Astrocyte (in vitro differentiated cells and primary cell): Measurements from ENCODE around the gene FRMD4B. TPM values are rescaled to one million over a fixed set of nuclear protein-coding genes. Genes with fewer than 3 reads are reported as not detected.

ENCODE experiments used
- DNase-seq: peaks from one replicate; pipeline ENCODE4 v3.0.0-alpha.2; 2010; ENCODE audit warnings: low read depth
- FAIRE-seq: peaks from 2 replicates; lab custom pipeline; 2011; peaks lifted over from hg19 to GRCh38; lab: Jason Lieb, UNC
- H2AFZ ChIP-seq: 2 replicates; pipeline ENCODE4 v1.6.0; 2012; ENCODE audit warnings: low read depth, low read length, inconsistent platforms
- H3K27ac ChIP-seq: 2 replicates; pipeline ENCODE4 v1.5.1; 2011; ENCODE audit warnings: low read depth, low read length, inconsistent platforms
- H3K27me3 ChIP-seq: 2 replicates; pipeline ENCODE4 v1.6.0; 2011; ENCODE audit warnings: low read length, inconsistent platforms; ENCODE audit not compliant: insufficient read depth
- H3K36me3 ChIP-seq: 2 replicates; pipeline ENCODE4 v1.5.1; 2011; ENCODE audit warnings: low read length, inconsistent platforms; ENCODE audit not compliant: insufficient read depth
- H3K4me1 ChIP-seq: 2 replicates; pipeline ENCODE4 v1.5.1; 2011; ENCODE audit warnings: low read length, inconsistent platforms; ENCODE audit not compliant: insufficient read depth
- H3K4me2 ChIP-seq: 2 replicates; pipeline ENCODE4 v1.6.0; 2012; ENCODE audit warnings: low read length, inconsistent platforms
- H3K4me3 ChIP-seq: 2 replicates; pipeline ENCODE4 v1.5.1; 2011; ENCODE audit warnings: low read depth, mild to moderate bottlenecking, low read length, inconsistent platforms; ENCODE audit not compliant: insufficient read depth
- H3K79me2 ChIP-seq: 2 replicates; pipeline ENCODE4 v1.6.0; 2012; ENCODE audit warnings: mild to moderate bottlenecking, low read length, inconsistent platforms; ENCODE audit not compliant: insufficient read depth
- H3K9ac ChIP-seq: 2 replicates; pipeline ENCODE4 v1.6.0; 2012; ENCODE audit warnings: mild to moderate bottlenecking, low read length, inconsistent platforms
- H3K9me3 ChIP-seq: 2 replicates; pipeline ENCODE4 v1.5.1; 2012; ENCODE audit warnings: low read depth, mild to moderate bottlenecking, low read length, inconsistent platforms; ENCODE audit not compliant: insufficient read depth
- H4K20me1 ChIP-seq: 2 replicates; pipeline ENCODE4 v1.6.0; 2012; ENCODE audit warnings: low read length, inconsistent platforms; ENCODE audit not compliant: insufficient read depth
- H3K27ac Mint-ChIP-seq: one replicate; pipeline ENCODE4 v1.8.0; 2021; ENCODE audit warnings: mild to moderate bottlenecking, mixed read lengths; ENCODE audit not compliant: unreplicated experiment
- H3K27me3 Mint-ChIP-seq: one replicate; pipeline ENCODE4 v1.8.0; 2021; ENCODE audit warnings: low read depth, mixed read lengths; ENCODE audit not compliant: unreplicated experiment
- H3K36me3 Mint-ChIP-seq: one replicate; pipeline ENCODE4 v1.8.0; 2021; ENCODE audit warnings: low read depth, mixed read lengths; ENCODE audit not compliant: unreplicated experiment
- H3K4me1 Mint-ChIP-seq: one replicate; pipeline ENCODE4 v1.8.0; 2021; ENCODE audit warnings: low read depth, mixed read lengths; ENCODE audit not compliant: unreplicated experiment
- H3K4me3 Mint-ChIP-seq: one replicate; pipeline ENCODE4 v1.8.0; 2021; ENCODE audit warnings: mild to moderate bottlenecking, moderate library complexity, mixed read lengths; ENCODE audit not compliant: unreplicated experiment
- H3K9me3 Mint-ChIP-seq: one replicate; pipeline ENCODE4 v1.8.0; 2021; ENCODE audit warnings: mild to moderate bottlenecking, mixed read lengths; ENCODE audit not compliant: unreplicated experiment
- EZH2 ChIP-seq: IDR thresholded peaks from 2 replicates; pipeline ENCODE4 v1.6.1; 2012; ENCODE audit warnings: mild to moderate bottlenecking, low read length, inconsistent platforms; ENCODE audit not compliant: insufficient read depth
- total RNA-seq: library from RNA; stranded (reverse); gene quantifications from 2 replicates; pipeline ENCODE4 v1.2.1, GENCODE V29; 2021
- TF ChIP-seq, protein P1 (sequence below): IDR thresholded peaks from 2 replicates; pipeline ENCODE4 v1.5.1; 2011; ENCODE audit warnings: low read depth, mild to moderate bottlenecking, inconsistent platforms, low read length, moderate library complexity; ENCODE audit not compliant: insufficient read depth

Gene FRMD4B
- total RNA-seq, 1 donor from 2014 or later, result 9.2 TPM

DNA sequence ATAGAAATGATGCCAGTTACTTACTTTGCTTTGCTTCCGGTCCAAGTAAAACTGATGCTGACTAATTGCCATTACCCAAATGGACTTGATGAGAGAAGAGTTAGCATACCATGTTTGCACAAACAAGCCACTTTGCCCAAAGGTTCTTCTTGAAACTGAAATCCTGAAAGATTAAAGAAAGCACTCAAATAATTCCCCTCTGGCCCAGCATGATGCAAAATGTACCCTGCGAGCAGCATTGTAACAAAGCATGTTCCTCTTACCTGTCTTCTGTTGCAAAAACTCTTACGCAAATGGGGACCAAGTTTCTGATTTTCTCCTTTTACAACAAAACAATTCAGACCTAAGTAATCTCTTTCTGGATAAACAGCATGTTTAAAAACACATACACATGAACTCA lies 189.0 kb downstream of the FRMD4B start:
- Mint-ChIP-seq H3K27ac (no peak overlapping the region), H3K9me3 (no peaks in the 10 kb centered on the region), H3K36me3 (peaks cover 7% of the 10 kb centered on the region), H3K27me3 (no peaks in the 10 kb centered on the region), H3K4me3 (no peak overlapping the region), H3K4me1 (peaks cover 17% of the 10 kb centered on the region)
- Histone ChIP-seq H3K79me2 (no peaks in the 10 kb centered on the region), H3K27ac (no peak overlapping the region), H3K4me1 (no peaks in the 10 kb centered on the region), H3K4me3 (no peak overlapping the region), H3K9me3 (no peaks in the 10 kb centered on the region), H3K36me3 (no peaks in the 10 kb centered on the region), H2AFZ (no peak overlapping the region), H3K9ac (no peak overlapping the region), H3K27me3 (peaks cover 6% of the 10 kb centered on the region), H4K20me1 (no peaks in the 10 kb centered on the region), H3K4me2 (no peak overlapping the region)
- DNase-seq (no peak), FAIRE-seq (no peak)
- TF ChIP-seq, protein P1, sequence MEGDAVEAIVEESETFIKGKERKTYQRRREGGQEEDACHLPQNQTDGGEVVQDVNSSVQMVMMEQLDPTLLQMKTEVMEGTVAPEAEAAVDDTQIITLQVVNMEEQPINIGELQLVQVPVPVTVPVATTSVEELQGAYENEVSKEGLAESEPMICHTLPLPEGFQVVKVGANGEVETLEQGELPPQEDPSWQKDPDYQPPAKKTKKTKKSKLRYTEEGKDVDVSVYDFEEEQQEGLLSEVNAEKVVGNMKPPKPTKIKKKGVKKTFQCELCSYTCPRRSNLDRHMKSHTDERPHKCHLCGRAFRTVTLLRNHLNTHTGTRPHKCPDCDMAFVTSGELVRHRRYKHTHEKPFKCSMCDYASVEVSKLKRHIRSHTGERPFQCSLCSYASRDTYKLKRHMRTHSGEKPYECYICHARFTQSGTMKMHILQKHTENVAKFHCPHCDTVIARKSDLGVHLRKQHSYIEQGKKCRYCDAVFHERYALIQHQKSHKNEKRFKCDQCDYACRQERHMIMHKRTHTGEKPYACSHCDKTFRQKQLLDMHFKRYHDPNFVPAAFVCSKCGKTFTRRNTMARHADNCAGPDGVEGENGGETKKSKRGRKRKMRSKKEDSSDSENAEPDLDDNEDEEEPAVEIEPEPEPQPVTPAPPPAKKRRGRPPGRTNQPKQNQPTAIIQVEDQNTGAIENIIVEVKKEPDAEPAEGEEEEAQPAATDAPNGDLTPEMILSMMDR, result no peak
- TF ChIP-seq EZH2, result no peak

DNA sequence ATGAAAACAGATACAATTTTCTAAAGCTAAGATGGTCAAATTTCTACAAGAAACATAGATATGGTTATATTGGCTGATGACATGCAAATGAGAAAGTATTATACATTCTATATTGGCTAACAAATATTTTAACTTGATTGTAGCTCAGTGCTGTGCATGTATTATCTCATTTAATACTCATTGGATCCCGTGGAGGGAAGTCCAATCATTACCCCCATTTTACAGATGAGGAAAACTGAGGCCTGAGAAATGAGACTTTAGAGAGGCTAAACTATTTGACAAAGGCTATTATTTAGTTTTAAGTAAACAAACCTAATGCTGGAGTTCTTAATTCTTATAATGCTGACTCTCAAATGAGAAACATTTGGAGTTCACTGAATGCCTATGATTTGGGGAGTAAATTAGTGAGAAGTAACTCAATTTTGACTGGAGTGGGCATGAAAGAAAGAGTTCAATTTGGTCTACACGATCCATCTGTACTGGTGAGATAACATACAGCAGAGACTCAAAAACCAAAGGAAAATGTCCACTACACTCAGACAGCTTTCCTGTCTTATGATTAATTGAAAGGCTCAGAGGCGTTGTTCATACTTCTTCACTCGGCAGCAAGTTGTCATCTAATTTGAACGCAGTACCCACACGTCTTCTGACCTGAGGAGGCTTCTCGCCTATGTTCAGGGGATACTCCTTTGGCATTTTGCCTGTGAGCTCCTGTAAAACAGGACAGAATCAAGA lies 191.3 kb downstream of the FRMD4B start:
- H3K27me3 Mint-ChIP-seq, result no peaks in the 10 kb centered on the region
- H3K9me3 Mint-ChIP-seq, result no peaks in the 10 kb centered on the region
- H3K27me3 ChIP-seq, result peaks cover 6% of the 10 kb centered on the region
- no peak overlapping the region for H3K4me3 ChIP-seq
- H2AFZ ChIP-seq, result no peak overlapping the region
- no peak for TF ChIP-seq EZH2
- TF ChIP-seq, protein P1, result no peak
- H3K36me3 ChIP-seq, result no peaks in the 10 kb centered on the region
- no peaks in the 10 kb centered on the region for H4K20me1 ChIP-seq
- H3K27ac Mint-ChIP-seq, result no peak overlapping the region
- no peak overlapping the region for H3K27ac ChIP-seq
- no peak overlapping the region for H3K9ac ChIP-seq
- H3K9me3 ChIP-seq, result no peaks in the 10 kb centered on the region
- peaks cover 9% of the 10 kb centered on the region for H3K36me3 Mint-ChIP-seq
- H3K4me1 ChIP-seq, result no peaks in the 10 kb centered on the region
- no peak for FAIRE-seq
- DNase-seq, result no peak
- no peak overlapping the region for H3K4me2 ChIP-seq
- no peak overlapping the region for H3K4me3 Mint-ChIP-seq
- peaks cover 4% of the 10 kb centered on the region for H3K4me1 Mint-ChIP-seq
- H3K79me2 ChIP-seq, result no peaks in the 10 kb centered on the region

DNA sequence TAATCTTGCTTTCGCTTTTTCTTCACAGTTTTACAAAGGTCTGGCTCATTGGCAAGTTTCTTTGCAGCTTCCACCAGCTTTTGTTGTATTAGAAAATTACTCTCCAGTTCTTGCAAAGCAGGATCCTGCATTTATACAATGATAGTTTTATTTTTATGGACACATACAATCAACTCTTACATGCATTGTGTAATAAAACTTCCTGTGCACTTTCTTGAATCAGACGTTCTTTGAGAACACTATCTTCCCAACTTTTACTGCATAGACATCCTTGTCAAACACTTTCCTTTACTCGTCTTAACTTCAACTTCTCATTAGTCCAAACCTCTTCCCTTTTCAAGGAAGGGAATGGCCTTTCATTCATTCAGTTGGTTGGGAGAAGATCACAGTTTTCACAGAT lies 192.1 kb downstream of the FRMD4B start:
- no peaks in the 10 kb centered on the region for H3K4me1 ChIP-seq
- Mint-ChIP-seq H3K27me3 (no peaks in the 10 kb centered on the region), H3K36me3 (peaks cover 11% of the 10 kb centered on the region), H3K4me1 (peaks cover 4% of the 10 kb centered on the region), H3K4me3 (no peak overlapping the region), H3K27ac (no peak overlapping the region), H3K9me3 (no peaks in the 10 kb centered on the region)
- H4K20me1 ChIP-seq, result no peaks in the 10 kb centered on the region
- no peaks in the 10 kb centered on the region for H3K79me2 ChIP-seq
- H3K4me3 ChIP-seq, result no peak overlapping the region
- H3K36me3 ChIP-seq, result no peaks in the 10 kb centered on the region
- no peak overlapping the region for H2AFZ ChIP-seq
- no peak for TF ChIP-seq EZH2
- TF ChIP-seq, protein P1, result no peak
- DNase-seq, result no peak
- no peak for FAIRE-seq
- no peak overlapping the region for H3K4me2 ChIP-seq
- no peak overlapping the region for H3K27ac ChIP-seq
- H3K9me3 ChIP-seq, result no peaks in the 10 kb centered on the region
- no peak overlapping the region for H3K9ac ChIP-seq
- peaks cover 6% of the 10 kb centered on the region for H3K27me3 ChIP-seq
